Gastrocnemius medialis (tissue), 4 donors: ENCODE measurements around the gene RNF40. TPM values are rescaled to one million over a fixed set of nuclear protein-coding genes. Genes with fewer than 3 reads are reported as not detected.

Experiments used
- ATAC-seq, 2 donors: fragments of 150-250 bp; one replicate each; pipeline ENCODE4 v1.9.1; 2016
- DNase-seq, 2 donors: peaks; one replicate each; pipeline ENCODE4 v3.0.0-alpha.2; 2019
- H3K27ac ChIP-seq, 4 donors: fragments of 200-600 bp; sonication (generic); 1 replicate in 1 of 4; 2 replicates in 3 of 4; pipeline ENCODE4 v1.5.1; 2016 to 2018; ENCODE audit warnings: mild to moderate bottlenecking in 2 of 4, moderate library complexity in 1 of 4
- H3K27me3 ChIP-seq, 3 donors: fragments of 200-600 bp; sonication (generic) in 2 of 3; 1 replicate in 1 of 3; 2 replicates in 2 of 3; pipeline versions ENCODE4 v1.5.1 to v1.6.0; 2016 to 2019; ENCODE audit warnings: mild to moderate bottlenecking in 1 of 3, moderate library complexity in 1 of 3
- H3K36me3 ChIP-seq, 2 donors: fragments of 200-600 bp; sonication (generic) in 1 of 2; one replicate each; pipeline ENCODE4 v1.5.1; 2017 to 2018
- H3K4me1 ChIP-seq, 2 donors: fragments of 200-600 bp; sonication (generic) in 1 of 2; one replicate each; pipeline ENCODE4 v1.5.1; 2016 to 2017; ENCODE audit warnings: mild to moderate bottlenecking in 2 of 2
- H3K4me3 ChIP-seq, 4 donors: fragments of 200-600 bp; sonication (generic) in 3 of 4; 1 replicate in 1 of 4; 2 replicates in 3 of 4; pipeline ENCODE4 v1.5.1; 2016 to 2019; ENCODE audit warnings: mild to moderate bottlenecking in 2 of 4
- H3K9me3 ChIP-seq, 3 donors: fragments of 200-600 bp; sonication (generic) in 2 of 3; 1 replicate in 1 of 3; 2 replicates in 2 of 3; pipeline ENCODE4 v1.5.1; 2016 to 2019
- POLR2A ChIP-seq, 2 donors: fragments of 450-650 bp; IDR thresholded peaks; one replicate each; pipeline ENCODE4 v1.6.1; 2017; ENCODE audit warnings: antibody characterized with exemption in 2 of 2, mild to moderate bottlenecking in 2 of 2, moderate library complexity in 2 of 2
- in situ Hi-C, 4 donors: fragments of 200-750 bp; cut with MboI; loops; one replicate each; pipeline versions ENCODE4 v1.15.0 to v1.8.0; 2017; ENCODE audit warnings: low sequenced_read_pairs in 4 of 4
- intact Hi-C: fragments of 100-400 bp; cut with DNase I; formaldehyde crosslinking; loops from one replicate; pipeline ENCODE4 v1.15.1; 2023; ENCODE audit warnings: low total_unique reads
- total RNA-seq, 4 donors: library from RNA; depleted of rRNA; stranded (reverse); fragments of >200 nt; gene quantifications; one replicate each; pipeline versions ENCODE4 v1.1.0 to v1.2.3, GENCODE V29; 2016
- TF ChIP-seq, protein P1 (sequence below), 5 experiments: fragments of 450-650 bp in 3 of 5; fragments of 200-600 bp in 2 of 5; sonication (generic) in 2 of 5; IDR thresholded peaks in 4 of 5; conservative IDR thresholded peaks in 1 of 5; 1 replicate in 4 of 5; 2 replicates in 1 of 5; pipeline ENCODE4 v1.5.1; 2016 to 2019; ENCODE audit warnings: antibody characterized with exemption in 5 of 5, mild to moderate bottlenecking in 3 of 5, moderate library complexity in 3 of 5

RNF40 gene
- total RNA-seq, 4 donors from 2014 or later, result 42.8 to 90.0 (median 57.0) TPM

DNA sequence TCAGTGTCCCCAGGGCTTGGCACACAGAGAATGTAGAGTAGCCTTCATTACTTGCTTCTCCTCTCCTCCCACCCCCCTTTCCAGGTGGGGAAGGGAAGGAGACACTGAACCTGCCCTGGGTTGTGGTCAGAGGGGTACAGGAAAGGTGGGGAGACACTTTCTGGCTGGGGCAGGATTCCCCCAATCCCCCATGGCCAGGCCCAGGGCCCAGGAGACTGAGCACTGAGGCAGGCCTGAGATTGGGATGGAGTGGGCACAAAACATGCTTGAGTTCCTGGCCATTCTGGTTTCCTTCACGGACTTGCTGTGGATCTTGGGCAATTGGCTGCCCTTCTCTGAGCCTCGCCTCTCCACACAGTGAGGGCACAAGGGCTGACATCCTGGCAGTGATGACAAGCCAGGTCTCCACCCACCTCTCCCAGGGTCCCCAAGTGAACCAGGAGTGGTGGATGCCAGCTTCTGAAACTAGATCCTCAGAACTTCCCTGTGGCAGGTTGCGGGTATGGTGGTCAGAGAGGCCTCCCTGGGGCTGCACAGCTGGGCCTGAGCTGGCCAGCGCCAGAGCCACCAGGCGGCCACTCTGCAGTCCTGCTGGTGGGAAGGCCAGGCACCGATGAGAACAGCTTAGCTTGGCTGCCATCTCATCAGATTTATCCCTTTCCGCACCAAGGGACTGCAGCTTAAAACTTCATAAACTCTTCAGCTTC is 15.6 kb downstream of the RNF40 start:
- Histone ChIP-seq H3K36me3 (peaks cover 0 to 28% of the 10 kb centered on the region in 2 donors), H3K4me1 (peaks cover 31 to 41% of the 10 kb centered on the region in 2 donors), H3K27ac (peak overlapping the region; percentile 71 to 96 (median 89)), H3K9me3 (no peaks in the 10 kb centered on the region), H3K27me3 (no peaks in the 10 kb centered on the region), H3K4me3 (no peak overlapping the region)
- TF ChIP-seq, protein P1, sequence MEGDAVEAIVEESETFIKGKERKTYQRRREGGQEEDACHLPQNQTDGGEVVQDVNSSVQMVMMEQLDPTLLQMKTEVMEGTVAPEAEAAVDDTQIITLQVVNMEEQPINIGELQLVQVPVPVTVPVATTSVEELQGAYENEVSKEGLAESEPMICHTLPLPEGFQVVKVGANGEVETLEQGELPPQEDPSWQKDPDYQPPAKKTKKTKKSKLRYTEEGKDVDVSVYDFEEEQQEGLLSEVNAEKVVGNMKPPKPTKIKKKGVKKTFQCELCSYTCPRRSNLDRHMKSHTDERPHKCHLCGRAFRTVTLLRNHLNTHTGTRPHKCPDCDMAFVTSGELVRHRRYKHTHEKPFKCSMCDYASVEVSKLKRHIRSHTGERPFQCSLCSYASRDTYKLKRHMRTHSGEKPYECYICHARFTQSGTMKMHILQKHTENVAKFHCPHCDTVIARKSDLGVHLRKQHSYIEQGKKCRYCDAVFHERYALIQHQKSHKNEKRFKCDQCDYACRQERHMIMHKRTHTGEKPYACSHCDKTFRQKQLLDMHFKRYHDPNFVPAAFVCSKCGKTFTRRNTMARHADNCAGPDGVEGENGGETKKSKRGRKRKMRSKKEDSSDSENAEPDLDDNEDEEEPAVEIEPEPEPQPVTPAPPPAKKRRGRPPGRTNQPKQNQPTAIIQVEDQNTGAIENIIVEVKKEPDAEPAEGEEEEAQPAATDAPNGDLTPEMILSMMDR (IDR thresholded peaks at IDR 0.05 in 4 of 5, conservative IDR thresholded peaks at IDR 0.05 in 1 of 5), result peak in 2 of 5 experiments; percentile 13 to 41
- no peak for TF ChIP-seq POLR2A (IDR thresholded peaks at IDR 0.05)
- intact Hi-C loops (no loop called here), in situ Hi-C loops (no loop called here)
- DNase-seq (peak in 1 of 2 donors; percentile 60), ATAC-seq (peak in 1 of 2 donors; percentile 8)

DNA sequence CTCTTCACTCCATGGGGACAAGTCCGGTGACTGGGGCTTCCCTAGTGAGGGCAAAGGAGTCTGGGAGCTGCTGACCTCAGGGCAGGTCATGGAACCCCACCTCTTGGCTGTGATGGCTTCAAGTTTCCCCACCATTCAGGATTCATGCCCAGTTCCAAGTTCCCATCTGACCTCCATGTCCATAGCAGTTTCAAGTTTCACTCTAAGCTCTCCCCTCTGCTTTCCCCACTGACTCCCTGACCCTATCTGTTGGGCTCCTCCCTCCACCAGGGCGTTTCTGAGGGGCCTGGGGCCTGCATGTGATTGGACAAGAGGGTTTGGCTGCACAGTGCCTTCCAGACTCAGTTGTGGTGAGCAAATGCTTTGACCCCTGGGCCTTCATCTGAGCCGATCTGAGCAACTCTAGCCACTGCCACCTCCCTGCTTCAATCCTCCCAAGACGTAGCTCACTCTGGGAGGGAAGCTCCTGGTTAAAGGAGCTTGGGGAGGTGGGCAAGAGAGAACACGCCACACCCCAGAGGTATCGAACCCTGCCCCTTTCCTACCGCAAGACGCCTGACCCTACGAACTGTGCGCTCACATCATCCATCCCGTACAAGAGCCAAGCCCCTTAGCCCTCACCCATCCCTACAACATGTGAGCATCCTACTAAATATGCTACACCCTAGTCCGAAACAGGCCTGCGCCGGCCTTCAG is 16.6 kb downstream of the RNF40 start:
- Histone ChIP-seq H3K27me3 (no peaks in the 10 kb centered on the region), H3K36me3 (peaks cover 0 to 28% of the 10 kb centered on the region in 2 donors), H3K4me1 (peaks cover 31 to 41% of the 10 kb centered on the region in 2 donors), H3K9me3 (no peaks in the 10 kb centered on the region), H3K27ac (peak overlapping the region; percentile 71 to 96 (median 89)), H3K4me3 (no peak overlapping the region)
- DNase-seq (peak in 1 of 2 donors; percentile 84), ATAC-seq (peak; percentile 21 to 64)
- in situ Hi-C loops, result no loop called here
- intact Hi-C loops, result no loop called here
- TF ChIP-seq, protein P1 (IDR thresholded peaks at IDR 0.05 in 4 of 5, conservative IDR thresholded peaks at IDR 0.05 in 1 of 5), result no peak
- TF ChIP-seq POLR2A (IDR thresholded peaks at IDR 0.05), result no peak

DNA sequence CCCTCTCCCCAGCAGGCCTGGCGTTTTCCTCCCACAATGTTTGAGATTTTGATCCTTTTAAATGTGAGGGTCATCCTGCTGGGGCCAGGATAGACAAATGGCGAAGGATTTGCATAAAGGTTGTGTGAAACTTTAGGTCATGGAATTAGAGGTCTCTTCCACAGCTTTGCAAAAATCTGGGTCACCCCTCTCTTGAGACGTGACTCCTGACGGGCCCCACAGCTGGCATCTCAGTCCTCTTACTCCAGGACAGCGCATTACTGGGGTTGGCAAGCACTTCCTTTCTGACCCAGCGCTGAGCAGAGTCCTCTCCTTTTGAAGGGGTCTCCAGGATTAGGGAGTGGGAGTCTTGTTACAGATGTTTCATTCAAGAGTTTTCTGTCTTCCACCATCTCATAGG is 17.5 kb downstream of the RNF40 start:
- H3K27ac ChIP-seq, result peak overlapping the region; percentile 13 to 96 (median 89)
- ATAC-seq (no peak), DNase-seq (no peak)
- peaks cover 0 to 26% of the 10 kb centered on the region in 2 donors for H3K36me3 ChIP-seq
- peaks cover 31 to 35% of the 10 kb centered on the region in 2 donors for H3K4me1 ChIP-seq
- no peaks in the 10 kb centered on the region for H3K9me3 ChIP-seq
- no peak for TF ChIP-seq POLR2A (IDR thresholded peaks at IDR 0.05)
- TF ChIP-seq, protein P1 (IDR thresholded peaks at IDR 0.05 in 4 of 5, conservative IDR thresholded peaks at IDR 0.05 in 1 of 5), result no peak
- intact Hi-C loops, result no loop called here
- H3K27me3 ChIP-seq, result no peaks in the 10 kb centered on the region
- no peak overlapping the region for H3K4me3 ChIP-seq
- in situ Hi-C loops, result no loop called here

DNA sequence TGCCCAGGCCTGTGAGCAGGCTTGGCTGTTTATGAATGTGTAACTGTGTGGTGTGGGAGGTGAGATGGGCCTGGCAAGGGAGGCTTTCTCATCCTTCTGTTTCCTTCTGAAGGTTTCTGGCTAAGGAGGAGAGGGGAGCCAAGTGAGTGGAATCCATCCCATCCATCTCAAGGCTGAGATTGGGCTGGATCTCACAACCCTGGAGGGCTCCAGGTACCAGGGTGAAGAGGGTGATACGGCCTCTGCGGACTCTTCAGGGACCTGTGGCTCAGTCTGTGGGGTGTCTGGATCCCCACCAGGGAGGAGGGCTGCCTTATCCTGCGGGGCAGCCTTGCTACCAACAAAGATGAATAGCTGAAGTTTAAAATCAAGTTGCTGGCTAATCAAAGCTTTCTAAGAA is 17.9 kb downstream of the RNF40 start:
- peak overlapping the region in 2 of 4 donors; percentile 13 to 96 for H3K27ac ChIP-seq
- TF ChIP-seq POLR2A (IDR thresholded peaks at IDR 0.05), result no peak
- TF ChIP-seq, protein P1 (IDR thresholded peaks at IDR 0.05 in 4 of 5, conservative IDR thresholded peaks at IDR 0.05 in 1 of 5), result no peak

More for the DNA sequence above, 17.9 kb downstream of the RNF40 start:
- Histone ChIP-seq H3K4me3 (no peak overlapping the region), H3K36me3 (peaks cover 0 to 26% of the 10 kb centered on the region in 2 donors), H3K4me1 (peaks cover 28 to 34% of the 10 kb centered on the region in 2 donors), H3K9me3 (no peaks in the 10 kb centered on the region), H3K27me3 (no peaks in the 10 kb centered on the region)
- DNase-seq (no peak), ATAC-seq (no peak)
- in situ Hi-C loops (no loop called here), intact Hi-C loops (no loop called here)
